HepG2 (cell line): ENCODE measurements around the gene LARP1. TPM values are rescaled to one million over a fixed set of nuclear protein-coding genes. Genes with fewer than 3 reads are reported as not detected.
A peak's percentile ranks its signal among the peaks of the same experiment; 100 is the strongest.

ENCODE experiments used
- AKAP8 ChIP-seq: sonication (generic); formaldehyde crosslinking; IDR thresholded peaks from 2 replicates; pipeline ENCODE4 v1.5.1; 2020; ENCODE audit warnings: mild to moderate bottlenecking, missing genetic modification reagents
- ARHGAP35 ChIP-seq: sonication (generic); formaldehyde crosslinking; IDR thresholded peaks from 2 replicates; pipeline ENCODE4 v1.9.0; 2022; ENCODE audit warnings: mild to moderate bottlenecking, inconsistent platforms, moderate library complexity, missing genetic modification reagents, borderline replicate concordance
- BHLHE40 ChIP-seq: IDR thresholded peaks from 2 replicates; pipeline ENCODE4 v1.6.1; 2011; ENCODE audit warnings: low read length, improper control_type of control experiment
- FOXA3 ChIP-seq: IDR thresholded peaks from 2 replicates; pipeline ENCODE4 v1.6.1; 2016; ENCODE audit warnings: missing genetic modification reagents, missing compliant biosample characterization
- GTF2F1 ChIP-seq: fragments of 150-350 bp; IDR thresholded peaks from 2 replicates; pipeline ENCODE4 v1.6.1; 2014; ENCODE audit warnings: low read length
- JUN ChIP-seq: sonication (generic); formaldehyde crosslinking; IDR thresholded peaks from 2 replicates; pipeline ENCODE4 v1.4.0; 2020; ENCODE audit warnings: mild to moderate bottlenecking, missing genetic modification reagents
- NCOA5 ChIP-seq: sonication (generic); formaldehyde crosslinking; IDR thresholded peaks from 2 replicates; pipeline ENCODE4 v1.4.0; 2020; ENCODE audit warnings: missing genetic modification reagents
- PRMT3 ChIP-seq: sonication (generic); formaldehyde crosslinking; IDR thresholded peaks from 2 replicates; pipeline ENCODE4 v1.8.1; 2022; ENCODE audit warnings: low read depth, mild to moderate bottlenecking, moderate library complexity, missing genetic modification reagents, borderline replicate concordance
- RARG ChIP-seq: sonication (generic); formaldehyde crosslinking; IDR thresholded peaks from 2 replicates; pipeline ENCODE4 v1.4.0; 2020; ENCODE audit warnings: low read depth, mild to moderate bottlenecking, missing genetic modification reagents
- RFX1 ChIP-seq: fragments of 450-650 bp; IDR thresholded peaks from 2 replicates; pipeline ENCODE4 v1.6.1; 2017
- SALL1 ChIP-seq: sonication (generic); formaldehyde crosslinking; IDR thresholded peaks from 2 replicates; pipeline ENCODE4 v1.8.0; 2022; ENCODE audit warnings: mild to moderate bottlenecking, missing genetic modification reagents
- SIN3A ChIP-seq: IDR thresholded peaks from 2 replicates; pipeline ENCODE4 v1.6.1; 2011; ENCODE audit warnings: low read depth, mild to moderate bottlenecking, control low read depth, low read length, borderline replicate concordance
- TRIM24 ChIP-seq: sonication (generic); formaldehyde crosslinking; IDR thresholded peaks from 2 replicates; pipeline ENCODE4 v1.8.0; 2022; ENCODE audit warnings: mild to moderate bottlenecking, missing genetic modification reagents
- ZMYM2 ChIP-seq: sonication (generic); formaldehyde crosslinking; IDR thresholded peaks from 2 replicates; pipeline ENCODE4 v1.8.0; 2022; ENCODE audit warnings: mild to moderate bottlenecking, missing genetic modification reagents
- ZNF180 ChIP-seq: sonication (generic); formaldehyde crosslinking; IDR thresholded peaks from 2 replicates; pipeline ENCODE4 v1.4.0; 2020; ENCODE audit warnings: low read depth, missing genetic modification reagents, borderline replicate concordance
- ZNF251 ChIP-seq: sonication (generic); formaldehyde crosslinking; IDR thresholded peaks from 2 replicates; pipeline ENCODE4 v1.9.0; 2021; ENCODE audit warnings: mild to moderate bottlenecking, missing genetic modification reagents
- ZNF333 ChIP-seq: sonication (generic); formaldehyde crosslinking; IDR thresholded peaks from 2 replicates; pipeline ENCODE4 v1.4.0; 2020; ENCODE audit warnings: mild to moderate bottlenecking, missing genetic modification reagents, borderline replicate concordance
- ZNF335 ChIP-seq: sonication (generic); formaldehyde crosslinking; IDR thresholded peaks from 2 replicates; pipeline ENCODE4 v1.4.0; 2020; ENCODE audit warnings: missing genetic modification reagents
- ZNF430 ChIP-seq: sonication (generic); formaldehyde crosslinking; IDR thresholded peaks from 2 replicates; pipeline ENCODE4 v1.9.0; 2021; ENCODE audit warnings: mild to moderate bottlenecking, missing genetic modification reagents
- ZNF546 ChIP-seq: sonication (generic); formaldehyde crosslinking; conservative IDR thresholded peaks from 2 replicates; pipeline ENCODE4 v1.8.1; 2023; ENCODE audit warnings: mild to moderate bottlenecking, missing genetic modification reagents
- ZNF556 ChIP-seq: sonication (generic); formaldehyde crosslinking; IDR thresholded peaks from 2 replicates; pipeline ENCODE4 v1.4.0; 2020; ENCODE audit warnings: mild to moderate bottlenecking, missing genetic modification reagents, borderline replicate concordance
- ZNF557 ChIP-seq: sonication (generic); formaldehyde crosslinking; IDR thresholded peaks from 2 replicates; pipeline ENCODE4 v1.4.0; 2020; ENCODE audit warnings: missing genetic modification reagents
- ZNF589 ChIP-seq: sonication (generic); formaldehyde crosslinking; conservative IDR thresholded peaks from 2 replicates; pipeline ENCODE4 v1.8.0; 2022; ENCODE audit warnings: mild to moderate bottlenecking, moderate library complexity, missing genetic modification reagents
- ZNF619 ChIP-seq: sonication (generic); formaldehyde crosslinking; IDR thresholded peaks from 2 replicates; pipeline ENCODE4 v1.4.0; 2020; ENCODE audit warnings: mild to moderate bottlenecking, missing genetic modification reagents
- ZNF839 ChIP-seq: sonication (generic); formaldehyde crosslinking; IDR thresholded peaks from 2 replicates; pipeline ENCODE4 v1.4.0; 2020; ENCODE audit warnings: missing genetic modification reagents, mild to moderate bottlenecking, borderline replicate concordance
- polyA plus RNA-seq, 8 experiments: library from polyadenylated mRNA; depleted of rRNA in 3 of 8; stranded (reverse) in 7 of 8; unstranded in 1 of 8; fragments of >200 nt; fragmentation: Illumina TruSeq in 4 of 8; extraction: Trizol in 4 of 8; gene quantifications; 2 replicates each; pipeline versions ENCODE4 v1.2.1 to v1.2.3, GENCODE V29; 2011 to 2016; ENCODE audit warnings: low read depth in 4 of 8, missing spikeins in 1 of 8, mixed read lengths in 1 of 8; ENCODE audit not compliant: insufficient read depth in 1 of 8
- total RNA-seq, 5 experiments: library from RNA; depleted of rRNA; stranded (reverse); fragments of >200 nt; fragmentation: Illumina TruSeq; extraction: Trizol; gene quantifications; 2 replicates each; pipeline ENCODE4 v1.2.3, GENCODE V29; 2016; ENCODE audit warnings: low read depth in 1 of 5
- TF ChIP-seq, protein P1 (sequence below): sonication (generic); formaldehyde crosslinking; IDR thresholded peaks from 2 replicates; pipeline ENCODE4 v1.4.0; 2020; ENCODE audit warnings: mild to moderate bottlenecking, missing genetic modification reagents, borderline replicate concordance
- TF ChIP-seq, protein P2 (sequence below): sonication (generic); formaldehyde crosslinking; IDR thresholded peaks from 2 replicates; pipeline ENCODE4 v1.5.0; 2020; ENCODE audit warnings: mild to moderate bottlenecking, missing genetic modification reagents, moderate library complexity
- TF ChIP-seq, protein P3 (sequence below): sonication (generic); formaldehyde crosslinking; IDR thresholded peaks from 2 replicates; pipeline ENCODE4 v1.5.1; 2020; ENCODE audit warnings: mild to moderate bottlenecking, missing genetic modification reagents, borderline replicate concordance

LARP1 gene
- total and polyA plus RNA-seq, 2 of the 13 experiments (the other 11 are each of a cell fraction or from before 2014, with no cell fraction given), result 45.2 to 61.4 TPM

DNA sequence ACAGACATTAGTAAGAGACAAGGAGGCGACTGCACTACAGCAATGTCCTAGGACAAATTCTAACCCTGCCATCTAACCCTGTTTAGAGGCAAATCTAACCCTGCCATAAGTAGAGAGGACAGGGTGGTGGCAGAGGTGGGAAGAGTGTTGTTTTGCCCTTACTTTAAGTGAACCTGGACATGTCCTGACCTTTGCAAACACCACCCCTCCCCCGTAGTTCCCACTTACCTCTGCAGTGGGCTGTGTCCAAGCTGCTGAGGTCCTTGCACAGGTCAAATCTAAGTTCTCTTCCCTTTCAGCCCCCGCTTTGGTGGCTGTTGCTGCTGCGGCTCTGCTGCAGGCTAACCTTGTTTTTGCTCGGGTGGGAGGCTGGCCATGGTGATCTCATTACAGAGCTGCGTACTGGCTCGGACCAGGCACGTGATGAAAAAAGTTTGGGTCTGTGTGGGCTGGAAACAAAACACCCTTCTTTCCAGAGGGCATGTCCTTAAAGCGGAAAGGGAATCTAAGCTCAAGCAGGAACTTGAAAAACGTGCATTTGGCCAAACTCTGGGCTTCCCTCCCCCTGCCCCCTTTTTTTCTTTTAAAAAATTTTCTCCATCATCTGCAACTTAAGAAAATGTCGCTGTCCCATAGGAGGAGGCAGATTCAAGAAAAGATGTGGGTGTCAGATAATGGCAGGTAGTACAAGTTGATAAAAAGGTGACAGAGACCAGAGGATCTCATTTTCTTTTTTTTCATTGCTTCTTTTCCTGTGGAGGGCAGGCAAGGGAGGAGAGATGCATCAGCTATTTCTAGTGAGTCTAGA, 95.3 kb downstream of the LARP1 start, which contains the start of gene FAXDC2 (continued):
- TF ChIP-seq, protein P1, sequence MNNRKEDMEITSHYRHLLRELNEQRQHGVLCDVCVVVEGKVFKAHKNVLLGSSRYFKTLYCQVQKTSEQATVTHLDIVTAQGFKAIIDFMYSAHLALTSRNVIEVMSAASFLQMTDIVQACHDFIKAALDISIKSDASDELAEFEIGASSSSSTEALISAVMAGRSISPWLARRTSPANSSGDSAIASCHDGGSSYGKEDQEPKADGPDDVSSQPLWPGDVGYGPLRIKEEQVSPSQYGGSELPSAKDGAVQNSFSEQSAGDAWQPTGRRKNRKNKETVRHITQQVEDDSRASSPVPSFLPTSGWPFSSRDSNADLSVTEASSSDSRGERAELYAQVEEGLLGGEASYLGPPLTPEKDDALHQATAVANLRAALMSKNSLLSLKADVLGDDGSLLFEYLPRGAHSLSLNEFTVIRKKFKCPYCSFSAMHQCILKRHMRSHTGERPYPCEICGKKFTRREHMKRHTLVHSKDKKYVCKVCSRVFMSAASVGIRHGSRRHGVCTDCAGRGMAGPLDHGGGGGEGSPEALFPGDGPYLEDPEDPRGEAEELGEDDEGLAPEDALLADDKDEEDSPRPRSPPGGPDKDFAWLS (CRISPR knock-in tag), result no peak
- no peak for TF ChIP-seq RFX1
- TF ChIP-seq JUN (CRISPR knock-in tag), result no peak
- TF ChIP-seq ZNF546 (CRISPR knock-in tag), result no peak
- 0 out of 2 replicates have a peak, but pooled peaks have one; percentile 9 for TF ChIP-seq FOXA3 (CRISPR knock-in tag)
- no peak for TF ChIP-seq ZNF556 (CRISPR knock-in tag)
- peak; percentile 71 for TF ChIP-seq SALL1 (CRISPR knock-in tag)
- TF ChIP-seq RARG (CRISPR knock-in tag), result no peak
- no peak for TF ChIP-seq GTF2F1
- TF ChIP-seq ZMYM2 (CRISPR knock-in tag), result peak; percentile 9; the same call in 1 of the 2 replicates
- TF ChIP-seq ZNF839 (CRISPR knock-in tag), result no peak
- TF ChIP-seq ZNF333 (CRISPR knock-in tag), result no peak
- no peak for TF ChIP-seq ZNF430 (CRISPR knock-in tag)
- no peak for TF ChIP-seq NCOA5 (CRISPR knock-in tag)
- peak; percentile 76 for TF ChIP-seq BHLHE40
- TF ChIP-seq AKAP8 (CRISPR knock-in tag), result no peak
- no peak for TF ChIP-seq ZNF589 (CRISPR knock-in tag)
- TF ChIP-seq ARHGAP35 (CRISPR knock-in tag), result no peak
- no peak for TF ChIP-seq TRIM24 (CRISPR knock-in tag)
- no peak; the same call in 1 of the 2 replicates for TF ChIP-seq SIN3A
- no peak for TF ChIP-seq ZNF251 (CRISPR knock-in tag)
- TF ChIP-seq PRMT3, result no peak
- 0 out of 2 replicates have a peak, but pooled peaks have one; percentile 30 for TF ChIP-seq ZNF335 (CRISPR knock-in tag)
- TF ChIP-seq ZNF180 (CRISPR knock-in tag), result no peak
- TF ChIP-seq ZNF557 (CRISPR knock-in tag), result no peak
- TF ChIP-seq, protein P2, sequence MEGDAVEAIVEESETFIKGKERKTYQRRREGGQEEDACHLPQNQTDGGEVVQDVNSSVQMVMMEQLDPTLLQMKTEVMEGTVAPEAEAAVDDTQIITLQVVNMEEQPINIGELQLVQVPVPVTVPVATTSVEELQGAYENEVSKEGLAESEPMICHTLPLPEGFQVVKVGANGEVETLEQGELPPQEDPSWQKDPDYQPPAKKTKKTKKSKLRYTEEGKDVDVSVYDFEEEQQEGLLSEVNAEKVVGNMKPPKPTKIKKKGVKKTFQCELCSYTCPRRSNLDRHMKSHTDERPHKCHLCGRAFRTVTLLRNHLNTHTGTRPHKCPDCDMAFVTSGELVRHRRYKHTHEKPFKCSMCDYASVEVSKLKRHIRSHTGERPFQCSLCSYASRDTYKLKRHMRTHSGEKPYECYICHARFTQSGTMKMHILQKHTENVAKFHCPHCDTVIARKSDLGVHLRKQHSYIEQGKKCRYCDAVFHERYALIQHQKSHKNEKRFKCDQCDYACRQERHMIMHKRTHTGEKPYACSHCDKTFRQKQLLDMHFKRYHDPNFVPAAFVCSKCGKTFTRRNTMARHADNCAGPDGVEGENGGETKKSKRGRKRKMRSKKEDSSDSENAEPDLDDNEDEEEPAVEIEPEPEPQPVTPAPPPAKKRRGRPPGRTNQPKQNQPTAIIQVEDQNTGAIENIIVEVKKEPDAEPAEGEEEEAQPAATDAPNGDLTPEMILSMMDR (CRISPR knock-in tag), result no peak
- TF ChIP-seq, protein P3, sequence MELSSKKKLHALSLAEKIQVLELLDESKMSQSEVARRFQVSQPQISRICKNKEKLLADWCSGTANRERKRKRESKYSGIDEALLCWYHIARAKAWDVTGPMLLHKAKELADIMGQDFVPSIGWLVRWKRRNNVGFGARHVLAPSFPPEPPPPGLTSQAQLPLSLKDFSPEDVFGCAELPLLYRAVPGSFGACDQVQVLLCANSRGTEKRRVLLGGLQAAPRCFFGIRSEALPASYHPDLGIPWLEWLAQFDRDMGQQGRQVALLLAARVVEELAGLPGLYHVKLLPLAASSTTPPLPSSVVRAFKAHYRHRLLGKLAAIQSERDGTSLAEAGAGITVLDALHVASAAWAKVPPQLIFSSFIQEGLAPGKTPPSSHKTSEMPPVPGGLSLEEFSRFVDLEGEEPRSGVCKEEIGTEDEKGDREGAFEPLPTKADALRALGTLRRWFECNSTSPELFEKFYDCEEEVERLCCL (CRISPR knock-in tag), result no peak
- peak; percentile 83; the same call in 1 of the 2 replicates for TF ChIP-seq ZNF619
